Measurements from ENCODE around the gene FAM227B.
A peak's percentile ranks its signal among the peaks of the same experiment; 100 is the strongest.
"Not testable (repeated sequence)": the region's sequence is repeated elsewhere in the genome, so short reads cannot be mapped to it uniquely, and the experiment has no call there.

Gene FAM227B

GRCh38 chr15:49427372-49427771 is 193.2 kb downstream of the FAM227B start:
- DNase-seq (ENCODE audit: insufficient read length, low spot score) (no peak), FAIRE-seq (no peak)
- no peak for TF ChIP-seq POLR2A (IDR thresholded peaks at IDR 0.05; ENCODE audit: low read depth, low read length)

- no peak for TF ChIP-seq POLR2A (IDR thresholded peaks at IDR 0.05; ENCODE audit: low read depth, low read length)
- FAIRE-seq: no peak
Measured at GRCh38 chr15:49424954-49425353, 195.7 kb downstream of the FAM227B start.

GRCh38 chr15:49423901-49424550 is 196.6 kb downstream of the FAM227B start:
- DNase-seq (ENCODE audit: insufficient read length, low spot score): no peak
- FAIRE-seq: no peak
- no peak for TF ChIP-seq POLR2A (IDR thresholded peaks at IDR 0.05; ENCODE audit: low read depth, low read length)

More at GRCh38 chr15:49424954-49425353, 195.7 kb downstream of the FAM227B start:
- no peak for DNase-seq (ENCODE audit: insufficient read length, low spot score)

- DNase-seq (ENCODE audit: insufficient read length, low spot score) (no peak), FAIRE-seq (no peak)
- no peak for TF ChIP-seq POLR2A (IDR thresholded peaks at IDR 0.05; ENCODE audit: low read depth, low read length)
Measured at GRCh38 chr15:49423021-49423420, 197.6 kb downstream of the FAM227B start, which contains the start of gene FGF7. FGF7 (plus strand) TSS chr15:49423242; CDS start chr15:49424298, 1,056 bp downstream.

- DNase-seq (ENCODE audit: insufficient read length, low spot score) (no peak), FAIRE-seq (peak; percentile 55)
Measured at GRCh38 chr15:49421991-49422390, 198.6 kb downstream of the FAM227B start.

GRCh38 chr15:49418811-49419210 is 201.8 kb downstream of the FAM227B start:
- no peak for FAIRE-seq
- no peak for TF ChIP-seq POLR2A (IDR thresholded peaks at IDR 0.05; ENCODE audit: low read depth, low read length)
- no peak for DNase-seq (ENCODE audit: insufficient read length, low spot score)

More at GRCh38 chr15:49421991-49422390, 198.6 kb downstream of the FAM227B start:
- TF ChIP-seq POLR2A (IDR thresholded peaks at IDR 0.05; ENCODE audit: low read depth, low read length): no peak

GRCh38 chr15:49415638-49416037 is 205.0 kb downstream of the FAM227B start:
- no peak for DNase-seq (ENCODE audit: insufficient read length, low spot score)

GRCh38 chr15:49415149-49415548 is 205.5 kb downstream of the FAM227B start:
- no peak for FAIRE-seq
- DNase-seq (ENCODE audit: insufficient read length, low spot score): no peak
- TF ChIP-seq POLR2A (IDR thresholded peaks at IDR 0.05; ENCODE audit: low read depth, low read length): no peak

More at GRCh38 chr15:49415638-49416037, 205.0 kb downstream of the FAM227B start:
- no peak for TF ChIP-seq POLR2A (IDR thresholded peaks at IDR 0.05; ENCODE audit: low read depth, low read length)
- no peak for FAIRE-seq

GRCh38 chr15:49412797-49413196 is 207.8 kb downstream of the FAM227B start:
- no peak for FAIRE-seq
- TF ChIP-seq POLR2A (IDR thresholded peaks at IDR 0.05; ENCODE audit: low read depth, low read length): no peak
- no peak for DNase-seq (ENCODE audit: insufficient read length, low spot score)

- no peak for DNase-seq (ENCODE audit: insufficient read length, low spot score)
- FAIRE-seq: no peak
- TF ChIP-seq POLR2A (IDR thresholded peaks at IDR 0.05; ENCODE audit: low read depth, low read length): no peak
Measured at GRCh38 chr15:49410641-49411040, 210.0 kb downstream of the FAM227B start.

GRCh38 chr15:49406352-49407118 is 214.1 kb downstream of the FAM227B start:
- no peak for TF ChIP-seq POLR2A (IDR thresholded peaks at IDR 0.05; ENCODE audit: low read depth, low read length)
- DNase-seq (ENCODE audit: insufficient read length, low spot score) (no peak), FAIRE-seq (no peak)

- not testable (repeated sequence) for DNase-seq (ENCODE audit: insufficient read length, low spot score); FAIRE-seq
Measured at GRCh38 chr15:49402515-49403296, 217.9 kb downstream of the FAM227B start.

GRCh38 chr15:49387471-49387870 is 233.1 kb downstream of the FAM227B start:
- FAIRE-seq (no peak), DNase-seq (ENCODE audit: insufficient read length, low spot score) (no peak)
- TF ChIP-seq POLR2A (IDR thresholded peaks at IDR 0.05; ENCODE audit: low read depth, low read length): no peak

GRCh38 chr15:49383266-49383665 is 237.4 kb downstream of the FAM227B start:
- no peak for TF ChIP-seq POLR2A (IDR thresholded peaks at IDR 0.05; ENCODE audit: low read depth, low read length)
- DNase-seq (ENCODE audit: insufficient read length, low spot score) (no peak), FAIRE-seq (no peak)
